HCT116 (cell line): ENCODE measurements around the gene IFRD2. TPM values are rescaled to one million over a fixed set of nuclear protein-coding genes. Genes with fewer than 3 reads are reported as not detected.

Experiments
- ATAC-seq: fragments of 200-7000 bp; cut with Tn5 transposase; 2 replicates; pipeline ENCODE4 v1.9.1; 2020; ENCODE audit warnings: mild to moderate bottlenecking, moderate library complexity
- BruUV-seq: library from RNA; stranded (reverse); fragments of 400-500 nt; replicated peaks from 2 replicates; lab custom pipeline; 2021; lab: Mats Ljungman, UMichigan
- CTCF ChIA-PET: fragments of 300-600 bp; sonication (Branson Sonifier 250); formaldehyde crosslinking; loops from one replicate; lab custom pipeline; 2021; ENCODE audit warnings: antibody characterized with exemption; lab: Charles Lee
- POLR2A ChIA-PET: fragments of 300-600, 350-600 bp; sonication (Branson Sonifier 250); formaldehyde crosslinking; loops from one replicate; lab custom pipeline; 2021; ENCODE audit warnings: antibody characterized with exemption; lab: Charles Lee
- RAD21 ChIA-PET, 2 experiments: fragments of 300-600 bp; sonication (Branson Sonifier 250); formaldehyde crosslinking; loops; one replicate each; lab custom pipeline; 2023; ENCODE audit warnings: low total read pairs in 2 of 2; ENCODE audit not compliant: uncharacterized antibody in 2 of 2, unreplicated experiment in 2 of 2, low non-redundant PET in 1 of 2; lab: Charles Lee
- DNase-seq: peaks from one replicate; pipeline ENCODE4 v3.0.0-alpha.2; 2010; ENCODE audit warnings: low read depth, low spot score
- H2AFZ ChIP-seq: fragments of 200-600 bp; shearing (Covaris generic), sonication (generic); 2 replicates; pipeline ENCODE4 v1.6.1; 2017; ENCODE audit warnings: low read depth, mixed run types, mixed read lengths, antibody characterized with exemption, low read length; ENCODE audit not compliant: poor library complexity, severe bottlenecking
- H3K27ac ChIP-seq: 2 replicates; pipeline ENCODE4 v1.5.1; 2012; ENCODE audit warnings: low read depth, low read length
- H3K27me3 ChIP-seq: fragments of 200-600 bp; sonication (generic); 2 replicates; pipeline ENCODE4 v1.6.1; 2016; ENCODE audit warnings: mixed run types, low read length, mixed read lengths; ENCODE audit not compliant: insufficient read depth
- H3K36me3 ChIP-seq, 2 experiments: fragments of 200-500 bp in 1 of 2; fragments of 200-600 bp in 1 of 2; sonication (Bioruptor generic) in 1 of 2; sonication (generic) in 1 of 2; 2 replicates each; pipeline versions ENCODE4 v1.5.1 to v1.6.1; 2014 to 2016; ENCODE audit warnings: low read length in 2 of 2, inconsistent platforms in 1 of 2, mixed read lengths in 1 of 2, mixed run types in 1 of 2; ENCODE audit not compliant: insufficient read depth in 2 of 2, control insufficient read depth in 1 of 2
- H3K4me1 ChIP-seq, 2 experiments: fragments of 200-600 bp in 1 of 2; sonication (generic) in 1 of 2; 2 replicates each; pipeline versions ENCODE4 v1.5.1 to v1.6.1; 2012 to 2017; ENCODE audit warnings: low read length in 2 of 2, inconsistent platforms in 1 of 2, mild to moderate bottlenecking in 1 of 2, mixed read lengths in 1 of 2, mixed run types in 1 of 2, moderate library complexity in 1 of 2; ENCODE audit not compliant: insufficient read depth in 2 of 2, control insufficient read depth in 1 of 2
- H3K4me2 ChIP-seq: fragments of 200-600 bp; sonication (generic); 2 replicates; pipeline ENCODE4 v1.6.1; 2017; ENCODE audit warnings: mixed run types, low read length, mixed read lengths
- H3K4me3 ChIP-seq, 2 experiments: fragments of 200-600 bp in 1 of 2; sonication (generic) in 1 of 2; replicated peaks in 1 of 2; 2 replicates each; pipeline ENCODE4 v1.5.1; 2011 to 2016; ENCODE audit warnings: low read length in 2 of 2, control low read depth in 1 of 2, low read depth in 1 of 2, mild to moderate bottlenecking in 1 of 2, mixed read lengths in 1 of 2, mixed run types in 1 of 2
- H3K79me2 ChIP-seq: fragments of 200-600 bp; sonication (generic); 2 replicates; pipeline ENCODE4 v1.6.1; 2017; ENCODE audit warnings: mild to moderate bottlenecking, mixed run types, low read length, moderate library complexity, mixed read lengths; ENCODE audit not compliant: insufficient read depth
- H3K9ac ChIP-seq: fragments of 200-600 bp; sonication (generic); 2 replicates; pipeline ENCODE4 v1.6.1; 2016; ENCODE audit warnings: low read length, mixed read lengths
- H3K9me2 ChIP-seq: fragments of 200-600 bp; sonication (generic), shearing (Covaris generic); 2 replicates; pipeline ENCODE4 v1.6.1; 2017; ENCODE audit warnings: mixed run types, mild to moderate bottlenecking, moderate library complexity; ENCODE audit not compliant: insufficient read depth
- H3K9me3 ChIP-seq, 2 experiments: fragments of 200-500 bp in 1 of 2; fragments of 200-600 bp in 1 of 2; sonication (Bioruptor generic) in 1 of 2; sonication (generic) in 1 of 2; 2 replicates each; pipeline ENCODE4 v1.6.1; 2014 to 2017; ENCODE audit warnings: low read length in 2 of 2, mixed read lengths in 2 of 2, inconsistent platforms in 1 of 2, low read depth in 1 of 2, mild to moderate bottlenecking in 1 of 2, mixed run types in 1 of 2, moderate library complexity in 1 of 2; ENCODE audit not compliant: control insufficient read depth in 1 of 2, insufficient read depth in 1 of 2
- H4K20me1 ChIP-seq: fragments of 200-600 bp; sonication (generic), shearing (Covaris generic); 2 replicates; pipeline ENCODE4 v1.6.1; 2017; ENCODE audit warnings: mixed run types, mild to moderate bottlenecking, moderate library complexity; ENCODE audit not compliant: insufficient read depth
- CBX3 ChIP-seq: IDR thresholded peaks from 2 replicates; pipeline ENCODE4 v1.6.1; 2012; ENCODE audit warnings: low read depth
- FOSL1 ChIP-seq: IDR thresholded peaks from 2 replicates; pipeline ENCODE4 v1.6.1; 2012; ENCODE audit warnings: low read depth
- SP1 ChIP-seq: IDR thresholded peaks from 2 replicates; pipeline ENCODE4 v1.6.1; 2012; ENCODE audit warnings: low read depth
- ZBTB33 ChIP-seq: IDR thresholded peaks from 2 replicates; pipeline ENCODE4 v1.6.1; 2011; ENCODE audit warnings: mild to moderate bottlenecking, low read length, moderate library complexity; ENCODE audit not compliant: insufficient replicate concordance; ENCODE audit errors: extremely low read depth
- intact Hi-C: fragments of 100-400 bp; cut with micrococcal nuclease; formaldehyde crosslinking; loops from 2 replicates; pipeline ENCODE4 v1.10.0; 2022
- total RNA-seq: library from RNA; stranded (reverse); gene quantifications from one replicate; pipeline ENCODE4 v1.2.1, GENCODE V29; 2021; ENCODE audit not compliant: unreplicated experiment

IFRD2 gene
- total RNA-seq, 1 experiment from 2014 or later: 146 TPM

DNA sequence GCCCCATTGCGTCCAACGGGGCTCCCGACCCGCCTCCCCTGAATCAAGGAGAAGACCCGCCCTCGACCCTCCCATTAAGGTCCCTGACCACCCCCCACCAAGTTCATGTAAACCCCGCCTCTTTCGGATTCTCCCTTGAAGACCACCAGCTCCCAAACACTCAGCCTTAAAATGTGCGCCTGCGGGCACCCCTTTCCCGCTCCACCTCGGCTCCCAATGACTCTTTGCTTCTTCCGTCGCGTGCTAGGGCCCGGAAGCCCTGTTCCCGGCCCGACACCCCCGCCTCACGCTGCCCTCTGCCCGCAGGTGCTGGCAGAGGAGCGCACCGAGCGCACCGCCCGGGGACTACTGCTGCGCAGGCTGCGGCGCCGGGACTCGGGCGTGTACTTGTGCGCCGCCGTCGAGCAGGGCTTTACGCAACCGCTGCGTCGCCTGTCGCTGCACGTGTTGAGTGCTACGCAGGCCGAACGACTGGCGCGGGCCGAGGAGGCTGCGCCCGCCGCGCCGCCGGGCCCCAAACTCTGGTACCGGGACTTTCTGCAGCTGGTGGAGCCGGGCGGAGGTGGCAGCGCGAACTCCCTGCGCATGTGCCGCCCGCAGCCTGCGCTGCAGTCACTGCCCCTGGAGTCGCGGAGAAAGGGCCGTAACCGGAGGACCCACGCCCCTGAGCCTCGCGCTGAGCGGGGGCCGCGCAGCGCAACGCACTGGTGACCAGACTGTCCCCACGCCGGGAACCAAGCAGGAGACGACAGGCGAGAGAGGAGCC lies 16.1 kb downstream of the IFRD2 start:
- DNase-seq (no peak), ATAC-seq (no peak)
- CTCF ChIA-PET: interaction anchor here (1.7 to 2.4 kb wide), 2 partner anchors 16 to 47 kb away, joined by 3 to 9 read pairs; no protein-coding TSS in a partner anchor
- intact Hi-C loops: no loop called here
- Histone ChIP-seq H3K4me1 (peaks cover 22 to 32% of the 10 kb centered on the region in 2 experiments; a peak in 3 of 4 replicates), H3K36me3 (no peaks in the 10 kb centered on the region), H3K9me2 (no peaks in the 10 kb centered on the region), H2AFZ (no peak overlapping the region), H3K27ac (no peak overlapping the region), H3K4me2 (no peak overlapping the region), H4K20me1 (no peaks in the 10 kb centered on the region), H3K4me3 (no peak overlapping the region), H3K79me2 (no peaks in the 10 kb centered on the region), H3K27me3 (no peaks in the 10 kb centered on the region), H3K9ac (no peak overlapping the region), H3K9me3 (no peaks in the 10 kb centered on the region)
- TF ChIP-seq FOSL1 (no peak), SP1 (no peak), CBX3 (no peak), ZBTB33 (no peak)
- RAD21 ChIA-PET: no interaction called here
- BruUV-seq: no TSS peak
- POLR2A ChIA-PET: no interaction called here
